ENCODE data around the gene UXT. TPM values are rescaled to one million over a fixed set of nuclear protein-coding genes. Genes with fewer than 3 reads are reported as not detected.

Gene UXT
- total RNA-seq, 1 donor from 2014 or later, result 92.0 TPM

DNA sequence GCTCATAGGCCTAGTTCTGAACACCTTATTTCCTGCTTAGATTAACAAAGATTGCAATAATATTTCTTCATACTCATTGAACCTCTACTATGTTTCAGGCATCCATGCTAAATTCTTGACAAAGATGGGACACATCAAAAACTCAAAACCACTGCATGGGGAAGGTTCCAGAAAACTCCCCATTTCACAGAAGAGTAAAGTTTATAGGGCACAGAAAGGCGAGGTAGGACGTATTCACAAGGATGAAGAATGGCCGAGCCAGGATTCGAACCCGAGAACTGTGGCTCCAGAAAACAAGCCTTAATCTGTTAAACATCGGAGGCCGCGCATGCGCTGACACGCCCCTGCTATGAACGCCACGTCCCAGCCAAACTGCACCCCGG, 688 bp downstream of the UXT start:
- TF ChIP-seq, protein P1, sequence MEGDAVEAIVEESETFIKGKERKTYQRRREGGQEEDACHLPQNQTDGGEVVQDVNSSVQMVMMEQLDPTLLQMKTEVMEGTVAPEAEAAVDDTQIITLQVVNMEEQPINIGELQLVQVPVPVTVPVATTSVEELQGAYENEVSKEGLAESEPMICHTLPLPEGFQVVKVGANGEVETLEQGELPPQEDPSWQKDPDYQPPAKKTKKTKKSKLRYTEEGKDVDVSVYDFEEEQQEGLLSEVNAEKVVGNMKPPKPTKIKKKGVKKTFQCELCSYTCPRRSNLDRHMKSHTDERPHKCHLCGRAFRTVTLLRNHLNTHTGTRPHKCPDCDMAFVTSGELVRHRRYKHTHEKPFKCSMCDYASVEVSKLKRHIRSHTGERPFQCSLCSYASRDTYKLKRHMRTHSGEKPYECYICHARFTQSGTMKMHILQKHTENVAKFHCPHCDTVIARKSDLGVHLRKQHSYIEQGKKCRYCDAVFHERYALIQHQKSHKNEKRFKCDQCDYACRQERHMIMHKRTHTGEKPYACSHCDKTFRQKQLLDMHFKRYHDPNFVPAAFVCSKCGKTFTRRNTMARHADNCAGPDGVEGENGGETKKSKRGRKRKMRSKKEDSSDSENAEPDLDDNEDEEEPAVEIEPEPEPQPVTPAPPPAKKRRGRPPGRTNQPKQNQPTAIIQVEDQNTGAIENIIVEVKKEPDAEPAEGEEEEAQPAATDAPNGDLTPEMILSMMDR (IDR thresholded peaks at IDR 0.05; ENCODE audit: unreplicated experiment), result no peak
- Mint-ChIP-seq H3K4me1 (ENCODE audit: low read depth) (no peaks in the 10 kb centered on the region), H3K4me3 (ENCODE audit: low read depth) (peak overlapping the region; percentile 92), H3K27ac (peak overlapping the region; percentile 100), H3K9me3 (ENCODE audit: low read depth) (peaks cover 22% of the 10 kb centered on the region), H3K27me3 (no peaks in the 10 kb centered on the region), H3K36me3 (ENCODE audit: insufficient read depth) (peaks cover 10% of the 10 kb centered on the region)
- no peak for DNase-seq (ENCODE audit: low spot score, unreplicated experiment)

DNA sequence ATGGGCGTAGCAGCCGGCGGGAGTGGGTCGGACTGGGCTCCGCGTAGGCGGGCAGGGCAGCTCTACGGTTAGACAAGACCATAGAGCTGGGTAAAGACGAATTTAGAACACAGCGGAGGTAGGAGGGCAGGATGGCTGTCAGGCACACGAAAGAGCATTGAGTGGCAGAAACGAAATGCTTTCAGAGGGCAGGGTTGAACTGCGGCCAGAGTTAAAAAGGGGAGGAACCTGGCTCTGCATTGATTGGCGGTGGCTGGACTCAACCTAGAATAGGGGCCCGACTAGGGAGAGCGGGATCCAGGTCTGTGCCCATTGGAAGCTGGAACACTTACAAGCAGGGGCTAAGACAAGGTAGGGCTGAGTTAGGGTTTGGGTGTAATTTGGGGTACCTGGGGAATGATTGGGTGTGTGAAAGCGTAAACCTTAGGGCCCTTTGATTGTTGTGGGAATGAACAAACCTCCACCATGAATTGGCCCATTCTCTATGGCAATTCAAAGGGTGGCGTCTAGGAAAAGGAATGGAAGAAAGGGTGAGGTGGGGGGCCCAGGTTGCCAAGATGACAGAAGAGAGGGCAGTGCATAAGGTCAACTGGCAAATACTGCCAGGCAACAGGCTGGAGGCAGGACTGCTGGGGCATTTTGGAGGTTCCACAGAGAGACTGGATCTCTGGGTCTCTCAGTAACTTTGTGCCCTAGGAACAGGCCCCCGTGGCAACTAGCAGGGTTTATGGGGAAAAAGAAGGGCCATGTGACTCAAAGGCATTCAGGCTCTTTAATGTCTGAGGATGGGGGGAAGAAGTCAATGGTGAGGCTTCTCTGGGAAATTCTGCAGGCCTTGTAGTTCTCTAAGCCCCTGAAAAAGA, 7.7 kb downstream of the UXT start:
- peaks cover 17% of the 10 kb centered on the region for H3K9me3 Mint-ChIP-seq (ENCODE audit: low read depth)
- DNase-seq (ENCODE audit: low spot score, unreplicated experiment), result no peak
- peak overlapping the region; percentile 82 for H3K4me3 Mint-ChIP-seq (ENCODE audit: low read depth)
- peak overlapping the region; percentile 91 for H3K27ac Mint-ChIP-seq
- peaks cover 19% of the 10 kb centered on the region for H3K36me3 Mint-ChIP-seq (ENCODE audit: insufficient read depth)
- H3K4me1 Mint-ChIP-seq (ENCODE audit: low read depth), result peaks cover 14% of the 10 kb centered on the region
- no peaks in the 10 kb centered on the region for H3K27me3 Mint-ChIP-seq
- TF ChIP-seq, protein P1 (IDR thresholded peaks at IDR 0.05; ENCODE audit: unreplicated experiment), result no peak

DNA sequence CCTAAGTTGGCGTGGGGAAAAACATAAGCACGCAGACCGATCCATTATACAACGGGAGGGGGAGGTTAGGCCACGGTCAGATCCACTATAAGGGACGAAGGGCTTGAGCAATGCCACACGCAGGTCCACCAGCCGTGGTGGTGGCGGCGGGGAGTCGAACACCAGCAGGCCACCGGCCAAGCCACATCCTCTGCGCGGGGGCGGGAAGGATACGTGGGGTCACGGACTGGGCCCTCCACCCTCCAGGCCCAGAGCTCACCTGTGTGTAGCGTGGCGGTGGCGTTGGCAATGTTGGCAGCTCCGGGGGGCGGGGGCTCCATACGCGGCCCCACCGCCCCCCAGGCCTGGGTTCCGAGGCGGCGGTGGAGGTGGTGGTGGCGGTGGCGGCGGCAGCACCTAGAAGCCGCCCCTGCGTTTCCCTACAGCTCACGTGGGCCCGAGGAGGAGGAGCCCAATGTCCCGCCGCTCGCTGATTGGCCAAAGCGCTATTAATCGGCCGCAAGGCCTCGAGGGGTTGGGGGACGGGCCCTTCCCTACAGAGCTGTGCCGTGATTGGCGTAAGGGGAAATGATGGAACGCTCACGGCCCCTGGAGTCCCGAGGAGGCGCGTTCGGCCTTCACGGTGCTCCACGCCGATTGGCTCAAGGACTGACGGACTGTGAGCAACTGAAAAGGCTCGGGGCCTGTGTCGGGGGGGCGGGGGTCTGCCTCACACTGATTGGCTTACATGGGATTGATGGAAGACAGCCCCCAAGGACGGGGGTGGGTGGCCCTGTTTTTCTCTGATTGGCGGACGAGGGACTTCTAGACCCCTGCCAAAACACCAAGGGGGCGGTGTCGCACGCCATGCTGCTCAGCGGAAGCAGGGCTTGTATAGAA, 8.6 kb downstream of the UXT start, which contains the start of gene ELK1:
Gene ELK1, minus strand, starts transcription at position 400 of the 879 bp plus-strand sequence. CDS start 9,122 bp downstream, outside the sequence.
- Mint-ChIP-seq H3K4me3 (ENCODE audit: low read depth) (peak within 1 kb of the TSS; percentile 82), H3K4me1 (ENCODE audit: low read depth) (peaks cover 14% of the 10 kb centered on the region), H3K36me3 (ENCODE audit: insufficient read depth) (peaks cover 12% of the 10 kb centered on the region), H3K27ac (peak within 1 kb of the TSS; percentile 91), H3K27me3 (no peaks in the 10 kb centered on the region), H3K9me3 (ENCODE audit: low read depth) (peaks cover 17% of the 10 kb centered on the region)
- TF ChIP-seq, protein P1 (IDR thresholded peaks at IDR 0.05; ENCODE audit: unreplicated experiment), result no peak
- peak; percentile 82 for DNase-seq (ENCODE audit: low spot score, unreplicated experiment)

DNA sequence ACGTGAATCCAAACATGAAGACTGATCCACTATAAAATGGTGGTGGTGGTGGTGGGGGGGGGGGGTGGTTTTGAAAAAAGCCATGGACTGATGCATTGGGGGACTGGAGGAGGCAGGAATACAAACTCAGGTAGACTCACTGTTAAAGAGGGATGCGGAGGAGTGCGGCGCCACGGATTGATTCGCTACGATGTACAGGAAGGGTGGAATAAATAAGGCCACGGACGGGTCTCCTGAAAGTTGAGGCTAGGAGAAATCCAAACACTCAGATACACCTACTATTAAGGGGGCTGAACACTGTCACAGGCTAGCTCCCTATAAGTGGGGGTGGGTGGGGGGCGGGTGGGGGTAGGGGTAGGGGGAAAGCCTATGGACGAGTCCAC, 9.2 kb downstream of the UXT start:
- TF ChIP-seq, protein P1 (IDR thresholded peaks at IDR 0.05; ENCODE audit: unreplicated experiment), result no peak
- Mint-ChIP-seq H3K36me3 (ENCODE audit: insufficient read depth) (peaks cover 12% of the 10 kb centered on the region), H3K9me3 (ENCODE audit: low read depth) (peaks cover 16% of the 10 kb centered on the region), H3K4me1 (ENCODE audit: low read depth) (peaks cover 14% of the 10 kb centered on the region), H3K27ac (peak overlapping the region; percentile 75), H3K27me3 (no peaks in the 10 kb centered on the region), H3K4me3 (ENCODE audit: low read depth) (peak overlapping the region; percentile 82)
- no peak for DNase-seq (ENCODE audit: low spot score, unreplicated experiment)

DNA sequence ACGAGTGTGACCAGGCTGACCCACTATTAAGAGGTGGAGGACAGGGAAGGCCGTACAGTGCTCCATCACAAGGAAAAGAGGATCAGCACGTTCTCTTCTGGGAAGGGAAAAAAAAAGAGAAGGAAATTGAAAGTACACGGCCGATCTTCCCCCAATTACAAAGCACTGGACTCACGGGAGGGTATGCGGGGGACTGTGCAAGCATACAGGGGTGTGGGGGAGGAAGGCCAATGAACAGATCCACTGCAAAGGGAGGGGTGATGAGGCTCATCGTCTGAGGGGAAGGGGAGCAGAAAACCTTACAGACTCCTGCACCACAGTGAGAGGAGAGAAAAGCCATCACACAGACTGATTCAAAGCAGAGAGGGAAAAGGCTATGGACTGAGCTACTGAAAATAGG, 9.7 kb downstream of the UXT start:
- TF ChIP-seq, protein P1 (IDR thresholded peaks at IDR 0.05; ENCODE audit: unreplicated experiment), result no peak
- no peaks in the 10 kb centered on the region for H3K27me3 Mint-ChIP-seq
- H3K36me3 Mint-ChIP-seq (ENCODE audit: insufficient read depth), result peaks cover 12% of the 10 kb centered on the region
- peaks cover 14% of the 10 kb centered on the region for H3K4me1 Mint-ChIP-seq (ENCODE audit: low read depth)
- DNase-seq (ENCODE audit: low spot score, unreplicated experiment), result no peak
- peaks cover 13% of the 10 kb centered on the region for H3K9me3 Mint-ChIP-seq (ENCODE audit: low read depth)
- peak overlapping the region; percentile 82 for H3K4me3 Mint-ChIP-seq (ENCODE audit: low read depth)
- H3K27ac Mint-ChIP-seq, result peak overlapping the region; percentile 3

Measured in progenitor cell of endocrine pancreas (in vitro differentiated cells).